Measurements from ENCODE around the gene XIRP1.

Gene XIRP1

DNA sequence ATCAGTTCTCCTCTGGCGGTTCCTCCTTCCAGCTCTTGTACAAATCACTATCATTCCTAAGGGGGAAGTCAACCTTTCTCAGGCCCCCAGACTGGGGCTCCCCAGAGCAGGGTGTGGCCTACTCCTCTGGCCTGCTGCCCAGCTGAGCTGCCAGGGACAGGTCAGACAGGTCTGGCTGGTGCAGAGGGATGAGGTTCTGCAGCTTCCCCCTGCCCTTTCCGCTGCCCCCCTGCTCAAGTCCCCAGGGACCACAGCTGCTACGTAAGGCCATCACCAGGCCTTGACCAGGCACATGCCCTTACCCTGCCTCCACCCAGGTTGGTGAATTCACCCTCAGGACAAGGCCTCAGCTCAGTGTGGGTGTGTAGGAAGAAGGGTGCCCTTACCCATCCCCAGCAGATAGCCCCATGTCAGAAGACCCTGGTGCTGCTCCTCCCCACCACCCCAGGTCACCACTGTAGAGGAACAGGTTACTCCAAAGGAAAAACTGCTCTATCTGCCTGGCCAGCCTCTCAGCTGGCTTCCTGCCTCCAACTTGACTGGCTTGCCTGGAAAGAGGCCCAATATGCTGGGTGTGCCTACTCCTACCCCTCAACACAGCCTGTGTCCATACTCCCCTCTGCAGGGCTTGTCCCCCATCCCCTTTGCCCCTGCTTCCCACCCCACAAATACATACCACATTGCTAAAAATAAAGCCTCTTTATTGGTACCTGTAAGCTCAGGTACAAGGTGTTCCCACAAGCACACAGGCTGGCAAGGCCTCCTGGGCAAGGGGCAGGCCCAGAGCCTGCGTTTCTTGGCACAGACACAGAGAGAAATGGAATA lies 51.0 kb downstream of the XIRP1 start:
- peak; percentile 53 to 60 for DNase-seq

GRCh38 chr3:39140341-39140971 lies 51.9 kb downstream of the XIRP1 start:
- no peak for DNase-seq

DNA sequence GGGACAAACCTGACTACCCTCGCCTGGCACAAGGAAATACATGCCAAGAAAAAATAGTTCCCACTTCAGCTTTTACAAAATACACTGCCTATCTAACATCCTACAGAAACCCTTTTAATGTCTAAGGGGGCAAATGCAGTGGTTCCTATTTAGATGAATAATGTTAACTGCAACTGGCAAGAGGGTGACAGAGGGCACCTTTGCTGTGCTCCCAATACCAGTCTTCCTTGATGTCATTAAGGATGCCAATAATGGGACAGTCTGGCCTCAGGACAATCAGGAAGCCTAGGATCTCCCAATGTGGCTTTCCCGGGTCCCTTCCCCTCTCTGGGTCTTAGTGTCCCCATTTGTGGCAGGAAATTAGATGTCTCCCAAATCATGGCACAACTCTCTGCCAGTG lies 53.0 kb downstream of the XIRP1 start:
- DNase-seq: no peak

DNA sequence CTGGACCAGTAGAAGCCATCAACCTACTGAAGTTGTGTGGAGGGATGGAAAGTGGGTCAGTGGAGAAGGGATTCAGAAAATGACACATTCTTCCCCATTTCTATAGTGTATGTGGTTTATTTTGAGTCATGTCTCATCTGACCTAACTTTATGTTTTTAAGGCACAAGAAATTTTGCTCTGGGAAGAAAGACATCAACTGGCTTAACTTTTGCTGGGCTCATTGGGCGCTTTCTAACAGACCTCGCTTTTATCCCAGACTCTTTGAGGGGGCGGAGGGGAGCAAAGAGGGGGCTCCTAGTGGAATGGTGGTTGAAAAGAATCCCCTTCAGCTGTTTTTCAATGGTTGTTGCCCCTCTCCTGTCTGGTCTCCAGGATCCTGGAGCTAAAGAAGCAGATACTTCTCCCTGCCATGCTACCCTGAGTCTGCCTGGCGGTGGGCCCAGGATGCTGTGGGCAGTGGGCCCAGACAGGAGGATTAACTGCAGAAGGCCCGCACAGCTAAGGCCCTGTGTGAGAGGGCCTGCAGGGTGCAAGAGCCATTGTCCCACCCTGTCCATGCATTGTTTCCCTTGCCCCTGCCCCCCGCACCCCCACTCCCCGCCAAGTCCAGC lies 53.5 kb downstream of the XIRP1 start:
- DNase-seq: peak; percentile 22 to 24

DNA sequence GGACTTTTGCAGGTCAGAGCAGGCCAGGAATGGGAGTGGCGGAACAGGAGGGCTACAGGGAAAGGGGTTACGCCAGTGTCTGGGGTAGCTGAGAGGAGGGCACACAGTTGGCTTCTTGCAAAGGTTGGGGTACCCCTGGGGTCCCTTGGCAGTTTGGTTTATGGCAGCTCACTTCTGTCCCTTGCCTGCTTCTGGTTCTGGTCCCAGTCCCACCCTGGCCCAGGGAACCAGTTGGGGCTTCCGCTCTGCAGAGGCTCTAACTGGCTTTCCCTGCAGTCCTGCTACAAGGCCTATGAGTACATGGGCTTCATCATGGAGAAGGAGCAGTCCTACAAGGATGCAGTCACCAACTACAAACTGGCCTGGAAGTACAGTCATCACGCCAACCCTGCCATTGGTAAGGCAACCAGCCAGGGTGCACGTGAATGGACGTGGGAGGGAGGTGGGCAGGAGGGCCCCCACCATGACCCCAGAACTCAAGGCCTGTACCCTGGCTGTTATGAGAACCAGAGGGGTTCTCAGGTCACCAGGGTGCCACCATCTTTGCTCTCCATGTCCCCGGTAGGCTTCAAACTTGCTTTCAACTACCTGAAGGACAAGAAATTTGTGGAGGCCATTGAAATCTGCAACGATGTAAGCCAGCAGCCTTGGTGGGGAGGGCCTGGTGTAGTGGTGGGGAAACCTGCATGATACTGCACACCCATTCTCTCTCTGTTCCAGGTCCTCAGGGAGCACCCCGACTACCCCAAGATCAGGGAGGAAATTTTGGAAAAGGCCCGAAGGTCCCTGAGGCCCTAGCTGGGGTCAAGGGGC lies 54.2 kb downstream of the XIRP1 start:
- DNase-seq: no peak

GRCh38 chr3:39137435-39137936 lies 54.9 kb downstream of the XIRP1 start:
- DNase-seq: no peak

DNA sequence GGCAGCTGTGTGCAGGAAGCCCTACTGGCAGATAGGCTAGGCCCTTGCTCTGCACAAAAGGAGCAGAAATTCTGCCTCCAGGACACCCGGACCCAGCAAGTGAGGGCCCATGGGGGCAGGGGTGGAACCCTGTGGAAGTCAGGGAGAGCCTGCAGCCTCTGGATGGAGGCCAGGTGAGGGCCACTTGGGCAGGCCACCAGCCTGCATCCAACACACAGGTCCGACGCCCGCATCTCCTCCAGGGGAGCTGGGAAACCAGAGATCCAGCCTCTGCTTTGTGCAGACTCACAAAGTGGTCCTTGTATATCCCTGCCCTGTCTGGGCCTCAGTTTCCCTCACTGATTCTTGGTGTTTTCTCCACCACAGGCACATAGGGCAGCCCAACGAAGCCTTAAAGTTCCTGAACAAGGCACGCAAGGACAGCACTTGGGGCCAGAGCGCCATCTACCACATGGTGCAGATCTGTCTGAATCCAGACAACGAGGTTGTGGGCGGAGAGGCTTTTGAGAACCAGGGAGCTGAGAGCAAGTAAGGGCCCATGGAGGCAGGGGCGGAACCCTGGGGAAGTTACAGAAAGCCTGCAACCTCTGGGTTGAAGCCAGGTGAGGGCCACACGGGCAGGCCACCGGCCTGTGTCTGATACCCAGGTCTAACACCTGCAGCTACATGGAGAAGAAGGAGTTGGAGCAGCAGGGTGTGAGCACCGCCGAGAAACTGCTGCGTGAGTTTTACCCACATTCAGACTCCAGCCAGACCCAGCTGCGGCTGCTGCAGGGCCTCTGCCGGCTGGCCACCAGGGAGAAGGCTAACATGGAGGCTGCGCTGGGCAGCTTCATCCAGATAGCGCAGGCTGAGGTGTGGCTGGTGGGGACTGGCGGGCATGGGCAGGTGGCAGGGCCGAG lies 55.6 kb downstream of the XIRP1 start:
- no peak for DNase-seq

GRCh38 chr3:39135170-39135805 lies 57.1 kb downstream of the XIRP1 start:
- DNase-seq: no peak

- DNase-seq: no peak
Observed at GRCh38 chr3:39134305-39134704, 58.1 kb downstream of the XIRP1 start.

- no peak for DNase-seq
Observed at GRCh38 chr3:39133822-39134221, 58.6 kb downstream of the XIRP1 start.
